IMR-90 (cell line): Measurements from ENCODE around the gene KRTAP19-1. TPM values are rescaled to one million over a fixed set of nuclear protein-coding genes. Genes with fewer than 3 reads are reported as not detected.

Experiments used
- ATAC-seq: fragments of 200-7000 bp; cut with Tn5 transposase; 2 replicates; pipeline ENCODE4 v1.9.1; 2020; ENCODE audit warnings: low read depth, mild to moderate bottlenecking, moderate library complexity
- Bru-seq: library from RNA; stranded (reverse); fragments of 400-500 nt; gene quantifications from one replicate; lab custom pipeline; 2021; lab: Mats Ljungman, UMichigan
- BruChase-seq, 2 experiments: library from RNA; stranded (reverse); fragments of 400-500 nt; gene quantifications; one replicate each; lab custom pipeline; 2021; lab: Mats Ljungman, UMichigan
- BruUV-seq: library from RNA; stranded (reverse); fragments of 400-500 nt; replicated peaks from 2 replicates; lab custom pipeline; 2021; lab: Mats Ljungman, UMichigan
- CTCF ChIA-PET: fragments of 300-600 bp; formaldehyde crosslinking; extraction: SDS; loops from one replicate; lab custom pipeline; 2021; ENCODE audit warnings: antibody characterized with exemption; lab: Yijun Ruan, JAX
- POLR2A ChIA-PET: fragments of 300-600 bp; sonication (Branson Sonifier 250); formaldehyde crosslinking; loops from one replicate; lab custom pipeline; 2022; ENCODE audit warnings: antibody characterized with exemption; ENCODE audit not compliant: unreplicated experiment; lab: Charles Lee
- DNase-seq: peaks from one replicate; pipeline ENCODE4 v3.0.0; 2013
- H2AFZ ChIP-seq: replicated peaks from 2 replicates; pipeline ENCODE3; 2013; ENCODE audit warnings: low read length, mild to moderate bottlenecking; ENCODE audit not compliant: poor library complexity
- H2AK5ac ChIP-seq: 2 replicates; pipeline ENCODE4 v1.6.1; 2013; ENCODE audit warnings: low read depth, low read length, inconsistent platforms
- H2AK9ac ChIP-seq: replicated peaks from 2 replicates; pipeline ENCODE3; 2013; ENCODE audit warnings: mild to moderate bottlenecking, low read depth, low read length, moderate library complexity; ENCODE audit not compliant: poor library complexity
- H2BK120ac ChIP-seq: 2 replicates; pipeline ENCODE4 v1.6.1; 2013; ENCODE audit warnings: low read depth, low read length, inconsistent platforms
- H2BK15ac ChIP-seq: 3 replicates; pipeline ENCODE4 v1.6.1; 2013; ENCODE audit warnings: low read depth, low read length, inconsistent platforms
- H2BK20ac ChIP-seq: 2 replicates; pipeline ENCODE4 v1.6.1; 2013; ENCODE audit warnings: low read depth, mild to moderate bottlenecking, inconsistent platforms, low read length, moderate library complexity
- H2BK5ac ChIP-seq: 2 replicates; pipeline ENCODE4 v1.6.1; 2013; ENCODE audit warnings: mild to moderate bottlenecking, low read depth, low read length, inconsistent platforms; ENCODE audit not compliant: poor library complexity, severe bottlenecking
- H3K14ac ChIP-seq: replicated peaks from 2 replicates; pipeline ENCODE4 v1.6.1; 2013; ENCODE audit warnings: low read depth, low read length, inconsistent platforms
- H3K18ac ChIP-seq: 2 replicates; pipeline ENCODE4 v1.6.1; 2013; ENCODE audit warnings: low read depth, low read length, control low read depth
- H3K23ac ChIP-seq: 2 replicates; pipeline ENCODE4 v1.6.1; 2013; ENCODE audit warnings: low read depth, low read length, inconsistent platforms
- H3K27ac ChIP-seq: 2 replicates; pipeline ENCODE4 v1.5.1; 2013; ENCODE audit warnings: mild to moderate bottlenecking, control low read depth, low read length; ENCODE audit not compliant: insufficient read depth
- H3K27me3 ChIP-seq: 2 replicates; pipeline ENCODE4 v1.6.1; 2013; ENCODE audit warnings: low read length; ENCODE audit not compliant: control insufficient read depth, insufficient read depth
- H3K36me3 ChIP-seq: 2 replicates; pipeline ENCODE4 v1.6.1; 2013; ENCODE audit warnings: low read length, mixed read lengths; ENCODE audit not compliant: control insufficient read depth, insufficient read depth
- H3K4ac ChIP-seq: 2 replicates; pipeline ENCODE4 v1.6.1; 2013; ENCODE audit warnings: low read depth, low read length, inconsistent platforms
- H3K4me1 ChIP-seq: 2 replicates; pipeline ENCODE4 v1.6.1; 2013; ENCODE audit warnings: low read length, mixed read lengths; ENCODE audit not compliant: control insufficient read depth, insufficient read depth
- H3K4me2 ChIP-seq: 2 replicates; pipeline ENCODE4 v1.6.1; 2013; ENCODE audit warnings: low read depth, mild to moderate bottlenecking, control low read depth, low read length, moderate library complexity
- H3K4me3 ChIP-seq: 2 replicates; pipeline ENCODE4 v1.5.1; 2013; ENCODE audit warnings: low read depth, mild to moderate bottlenecking, control low read depth, low read length, moderate library complexity; ENCODE audit not compliant: insufficient read depth
- H3K56ac ChIP-seq: 2 replicates; pipeline ENCODE4 v1.6.1; 2013; ENCODE audit warnings: low read length, inconsistent platforms; ENCODE audit not compliant: insufficient read depth; ENCODE audit errors: extremely low read depth
- H3K79me1 ChIP-seq, 2 experiments: 2 replicates each; pipeline ENCODE4 v1.6.1; 2013; ENCODE audit warnings: low read length in 2 of 2, inconsistent platforms in 1 of 2, low read depth in 1 of 2
- H3K9ac ChIP-seq: 2 replicates; pipeline ENCODE4 v1.6.1; 2013; ENCODE audit warnings: low read depth, low read length, control low read depth
- H3K9me1 ChIP-seq: 2 replicates; pipeline ENCODE4 v1.6.1; 2013; ENCODE audit warnings: low read length, inconsistent platforms; ENCODE audit not compliant: insufficient read depth
- H3K9me3 ChIP-seq: 2 replicates; pipeline ENCODE4 v1.6.1; 2013; ENCODE audit warnings: low read length; ENCODE audit not compliant: control insufficient read depth, insufficient read depth
- H4K20me1 ChIP-seq: 2 replicates; pipeline ENCODE4 v1.6.1; 2013; ENCODE audit warnings: low read length, inconsistent platforms; ENCODE audit not compliant: insufficient read depth
- H4K5ac ChIP-seq: 2 replicates; pipeline ENCODE4 v1.6.1; 2013; ENCODE audit warnings: mild to moderate bottlenecking, low read depth, low read length, control low read depth
- H4K8ac ChIP-seq, 2 experiments: 2 replicates each; pipeline ENCODE4 v1.6.1; 2013; ENCODE audit warnings: low read depth in 2 of 2, low read length in 2 of 2, control low read depth in 1 of 2, inconsistent platforms in 1 of 2
- H4K91ac ChIP-seq: 2 replicates; pipeline ENCODE4 v1.6.1; 2013; ENCODE audit warnings: low read depth, low read length, inconsistent platforms; ENCODE audit not compliant: insufficient read depth
- BHLHE40 ChIP-seq: fragments of 150-350 bp; IDR thresholded peaks from 2 replicates; pipeline ENCODE4 v1.6.1; 2016; ENCODE audit warnings: mild to moderate bottlenecking, low read depth, low read length
- CEBPB ChIP-seq: IDR thresholded peaks from 2 replicates; pipeline ENCODE4 v1.6.1; 2012; ENCODE audit warnings: low read depth, low read length, improper control_type of control experiment
- CHD1 ChIP-seq: IDR thresholded peaks from 2 replicates; pipeline ENCODE4 v1.6.1; 2012; ENCODE audit warnings: low read depth, low read length, improper control_type of control experiment
- CTCF ChIP-seq: conservative IDR thresholded peaks from 2 replicates; pipeline ENCODE4 v1.5.1; 2012; ENCODE audit warnings: mild to moderate bottlenecking, low read depth, low read length, improper control_type of control experiment
- ELK1 ChIP-seq: fragments of 150-350 bp; IDR thresholded peaks from 2 replicates; pipeline ENCODE4 v1.6.1; 2016; ENCODE audit warnings: low read depth, mild to moderate bottlenecking, low read length, moderate library complexity, borderline replicate concordance
- FOS ChIP-seq: fragments of 150-350 bp; IDR thresholded peaks from 2 replicates; pipeline ENCODE4 v1.6.1; 2016; ENCODE audit warnings: low read depth, low read length
- MAFK ChIP-seq: IDR thresholded peaks from 2 replicates; pipeline ENCODE4 v1.6.1; 2012; ENCODE audit warnings: low read depth, low read length, improper control_type of control experiment
- MAZ ChIP-seq: IDR thresholded peaks from 2 replicates; pipeline ENCODE4 v1.6.1; 2012; ENCODE audit warnings: low read depth, mild to moderate bottlenecking, low read length, improper control_type of control experiment, moderate library complexity, borderline replicate concordance
- MXI1 ChIP-seq: IDR thresholded peaks from 2 replicates; pipeline ENCODE4 v1.6.1; 2012; ENCODE audit warnings: low read depth, mild to moderate bottlenecking, low read length, moderate library complexity, borderline replicate concordance
- NFE2L2 ChIP-seq: fragments of 150-350 bp; IDR thresholded peaks from 2 replicates; pipeline ENCODE4 v1.6.1; 2016; ENCODE audit warnings: low read depth, mild to moderate bottlenecking, low read length
- POLR2A ChIP-seq: IDR thresholded peaks from 2 replicates; pipeline ENCODE4 v1.6.1; 2012; ENCODE audit warnings: mild to moderate bottlenecking, low read depth, low read length
- RAD21 ChIP-seq: IDR thresholded peaks from 2 replicates; pipeline ENCODE4 v1.6.1; 2012; ENCODE audit warnings: low read length, improper control_type of control experiment
- RCOR1 ChIP-seq: IDR thresholded peaks from 2 replicates; pipeline ENCODE4 v1.6.1; 2012; ENCODE audit warnings: mild to moderate bottlenecking, low read length, improper control_type of control experiment; ENCODE audit not compliant: insufficient replicate concordance
- RFX5 ChIP-seq: IDR thresholded peaks from 2 replicates; pipeline ENCODE4 v1.8.0; 2012; ENCODE audit warnings: low read depth, mild to moderate bottlenecking, low read length, moderate library complexity
- SMC3 ChIP-seq: fragments of 150-350 bp; IDR thresholded peaks from 2 replicates; pipeline ENCODE4 v1.6.1; 2016; ENCODE audit warnings: low read depth, mild to moderate bottlenecking, antibody characterized with exemption, low read length, moderate library complexity
- USF2 ChIP-seq: fragments of 150-350 bp; IDR thresholded peaks from 2 replicates; pipeline ENCODE4 v1.6.1; 2017; ENCODE audit warnings: mild to moderate bottlenecking, antibody characterized with exemption, low read length, low read depth
- WGBS, 2 experiments: methylation state at CpG; one replicate each; pipeline versions ENCODE4 v1.1.5 to v1.1.7; 2013; ENCODE audit warnings: missing lambda C conversion rate in 2 of 2; ENCODE audit not compliant: insufficient read length in 1 of 2; ENCODE audit errors: extremely low coverage in 2 of 2; 5-methylcytosine and 5-hydroxymethylcytosine counted together
- dilution Hi-C: fragments of 300-500 bp; cut with HindIII; formaldehyde crosslinking; loops from one replicate; pipeline ENCODE4 v1.14.3; 2018; ENCODE audit warnings: low sequenced_read_pairs; ENCODE audit not compliant: unreplicated experiment
- in situ Hi-C: fragments of 300-500 bp; cut with MboI; formaldehyde crosslinking; loops from 3 replicates; pipeline ENCODE4 v1.14.3; 2019; ENCODE audit warnings: low sequenced_read_pairs, inconsistent platforms, mixed read lengths
- intact Hi-C: fragments of 100-400 bp; cut with micrococcal nuclease; formaldehyde crosslinking; loops from 2 replicates; pipeline ENCODE4 v1.10.0; 2022
- long read RNA-seq: library from polyadenylated mRNA; unstranded; transcript quantifications from one replicate; pipeline ENCODE4 v2.0.0, GENCODE V29; 2021; ENCODE audit not compliant: unreplicated experiment
- polyA plus RNA-seq, 3 experiments: library from polyadenylated mRNA; depleted of rRNA; stranded (reverse); fragments of >200 nt; gene quantifications; 2 replicates each; pipeline ENCODE4 v1.2.3, GENCODE V29; 2012; ENCODE audit warnings: low replicate concordance in 1 of 3
- total RNA-seq: library from RNA; depleted of rRNA; stranded (reverse); fragments of >200 nt; gene quantifications from 2 replicates; pipeline ENCODE4 v1.2.3, GENCODE V29; 2012; rRNA removed

Gene KRTAP19-1
- total RNA-seq = not detected in 2 replicates
- not detected in 2 replicates for polyA plus RNA-seq (2012; rRNA removed)
- not detected in 2 replicates for polyA plus RNA-seq (2012; cell fraction: cytosol; rRNA removed)
- polyA plus RNA-seq (2012; cell fraction: nucleus; rRNA removed; ENCODE audit: low replicate concordance) = not detected in 2 replicates
- not detected for Bru-seq, nascent RNA
- BruChase-seq, experiment 1, labeled RNA remaining after a 6-hour chase = not detected
- BruChase-seq, experiment 2, labeled RNA remaining after a 2-hour chase = not detected
- long read RNA-seq = 0 reads

GRCh38 chr21:30480145-30480544 is at the start of gene KRTAP19-1:
TSS of gene KRTAP19-1 (minus strand) at chr21:30480367. CDS start at chr21:30480317, 50 bp downstream.
- Histone ChIP-seq H2AK5ac (no peak within 1 kb of the TSS), H4K91ac (no peak within 1 kb of the TSS), H3K23ac (no peak within 1 kb of the TSS), H4K20me1 (no peaks in the 10 kb centered on the region), H3K56ac (no peak within 1 kb of the TSS), H3K9me3 (peaks cover 10% of the 10 kb centered on the region), H2BK20ac (no peak within 1 kb of the TSS), H4K8ac (no peak within 1 kb of the TSS), H2BK15ac (no peak within 1 kb of the TSS), H3K4me3 (no peak within 1 kb of the TSS), H2AFZ (no peak within 1 kb of the TSS), H3K14ac (no peak within 1 kb of the TSS), H3K27me3 (no peaks in the 10 kb centered on the region), H3K36me3 (no peaks in the 10 kb centered on the region), H3K4ac (no peak within 1 kb of the TSS), H3K79me1 (no peaks in the 10 kb centered on the region), H3K9me1 (no peaks in the 10 kb centered on the region), H2BK120ac (no peak within 1 kb of the TSS), H2AK9ac (no peak within 1 kb of the TSS), H2BK5ac (no peak within 1 kb of the TSS), H4K5ac (no peak within 1 kb of the TSS), H3K4me1 (no peaks in the 10 kb centered on the region), H3K18ac (no peak within 1 kb of the TSS), H3K9ac (no peak within 1 kb of the TSS), H3K27ac (no peak within 1 kb of the TSS), H3K4me2 (no peak within 1 kb of the TSS)
- dilution Hi-C loops (no loop called here), intact Hi-C loops (no loop called here), in situ Hi-C loops (no loop called here)
- ATAC-seq (no peak), DNase-seq (no peak)
- WGBS, 2 experiments = no CpG with 5 or more reads among the region's 7 CpGs
- BruUV-seq = no TSS peak
- no peak for TF ChIP-seq POLR2A
- no peak for TF ChIP-seq FOS
- no peak for TF ChIP-seq MAZ
- no peak for TF ChIP-seq RFX5
- TF ChIP-seq NFE2L2 = no peak
- TF ChIP-seq BHLHE40 = no peak
- no peak for TF ChIP-seq CTCF
- TF ChIP-seq CHD1 = no peak
- TF ChIP-seq RAD21 = no peak
- TF ChIP-seq SMC3 = no peak
- no peak for TF ChIP-seq RCOR1
- no peak for TF ChIP-seq MAFK
- TF ChIP-seq MXI1 = no peak
- TF ChIP-seq CEBPB = no peak
- no peak for TF ChIP-seq USF2
- TF ChIP-seq ELK1 = no peak
- ChIA-PET POLR2A (no interaction called here), CTCF (no interaction called here)
